GM23338 (cell line): ENCODE data around the gene NYAP1. TPM values are rescaled to one million over a fixed set of nuclear protein-coding genes. Genes with fewer than 3 reads are reported as not detected.

Experiments used
- ATAC-seq: fragments of 200-7000 bp; cut with Tn5 transposase; 3 replicates; pipeline ENCODE4 v1.9.1; 2020
- DNase-seq: peaks from one replicate; pipeline ENCODE4 v3.0.0-alpha.2; 2015; ENCODE audit warnings: low spot score
- H2AFZ ChIP-seq: fragments of 200-600 bp; sonication (generic); 2 replicates; pipeline ENCODE4 v1.8.0; 2016; ENCODE audit warnings: antibody characterized with exemption, mild to moderate bottlenecking, moderate library complexity
- H3F3A ChIP-seq: fragments of 200-600 bp; sonication (generic); replicated peaks from 2 replicates; pipeline ENCODE4 v1.8.0; 2017; ENCODE audit warnings: antibody characterized with exemption, mixed run types, low read depth
- H3K27ac ChIP-seq: fragments of 200-600 bp; sonication (generic); 2 replicates; pipeline ENCODE4 v1.6.1; 2016; ENCODE audit warnings: low read depth
- H3K27me3 ChIP-seq: fragments of 200-600 bp; sonication (generic); 2 replicates; pipeline ENCODE4 v1.8.0; 2016; ENCODE audit warnings: mild to moderate bottlenecking, mixed run types, moderate library complexity; ENCODE audit not compliant: insufficient read depth
- H3K36me3 ChIP-seq: fragments of 200-600 bp; sonication (generic); 2 replicates; pipeline ENCODE4 v1.8.0; 2016; ENCODE audit warnings: mild to moderate bottlenecking; ENCODE audit not compliant: insufficient read depth
- H3K4me1 ChIP-seq: fragments of 200-600 bp; sonication (generic); 2 replicates; pipeline ENCODE4 v1.8.0; 2016; ENCODE audit warnings: mild to moderate bottlenecking, moderate library complexity; ENCODE audit not compliant: insufficient read depth
- H3K4me2 ChIP-seq: fragments of 200-600 bp; sonication (generic); 2 replicates; pipeline ENCODE4 v1.7.1; 2017; ENCODE audit warnings: mixed run types
- H3K4me3 ChIP-seq: fragments of 200-600 bp; sonication (generic); 2 replicates; pipeline ENCODE4 v1.6.1; 2016; ENCODE audit warnings: mixed run types
- H3K79me2 ChIP-seq: fragments of 200-600 bp; sonication (generic); replicated peaks from 2 replicates; pipeline ENCODE4 v1.8.0; 2017; ENCODE audit warnings: mild to moderate bottlenecking; ENCODE audit not compliant: insufficient read depth
- H3K9me2 ChIP-seq: fragments of 200-600 bp; sonication (generic); 2 replicates; pipeline ENCODE4 v1.8.0; 2017; ENCODE audit not compliant: insufficient read depth
- H4K20me1 ChIP-seq: fragments of 200-600 bp; sonication (generic); replicated peaks from 2 replicates; pipeline ENCODE4 v1.8.0; 2017; ENCODE audit warnings: mild to moderate bottlenecking; ENCODE audit not compliant: insufficient read depth
- H3K27ac Mint-ChIP-seq: 2 replicates; pipeline ENCODE4 v1.8.0; 2020; ENCODE audit warnings: inconsistent platforms, mild to moderate bottlenecking, moderate library complexity, mixed read lengths
- H3K27me3 Mint-ChIP-seq: 3 replicates; pipeline ENCODE4 v1.8.0; 2022; ENCODE audit warnings: low read depth, mild to moderate bottlenecking, moderate library complexity, mixed read lengths, inconsistent platforms; ENCODE audit not compliant: insufficient read depth, poor library complexity
- H3K36me3 Mint-ChIP-seq: 3 replicates; pipeline ENCODE4 v1.8.0; 2021; ENCODE audit warnings: low read depth, mild to moderate bottlenecking, inconsistent platforms, moderate library complexity, mixed read lengths
- H3K4me1 Mint-ChIP-seq: 3 replicates; pipeline ENCODE4 v1.8.0; 2020; ENCODE audit warnings: mild to moderate bottlenecking, inconsistent platforms, mixed read lengths
- H3K4me3 Mint-ChIP-seq: 3 replicates; pipeline ENCODE4 v1.8.0; 2021; ENCODE audit warnings: moderate library complexity, mild to moderate bottlenecking, inconsistent platforms, mixed read lengths
- H3K9me3 Mint-ChIP-seq: 3 replicates; pipeline ENCODE4 v1.8.0; 2020; ENCODE audit warnings: moderate library complexity, mild to moderate bottlenecking, inconsistent platforms, mixed read lengths
- CTCF ChIP-seq, 2 experiments: fragments of 200-600 bp in 1 of 2; sonication (generic) in 1 of 2; conservative IDR thresholded peaks; 2 replicates each; pipeline versions ENCODE4 v1.5.1 to v1.6.1; 2016 to 2017; ENCODE audit warnings: antibody characterized with exemption in 2 of 2, low read depth in 2 of 2, mild to moderate bottlenecking in 2 of 2, moderate library complexity in 1 of 2
- ETS1 ChIP-seq: IDR thresholded peaks from 2 replicates; pipeline ENCODE4 v1.6.1; 2016; ENCODE audit warnings: antibody characterized with exemption
- EZH2 ChIP-seq: fragments of 200-600 bp; sonication (generic); IDR thresholded peaks from one replicate; pipeline ENCODE4 v1.8.0; 2017; ENCODE audit warnings: antibody characterized with exemption, mild to moderate bottlenecking, low read depth; ENCODE audit not compliant: unreplicated experiment
- JUNB ChIP-seq: IDR thresholded peaks from one replicate; pipeline ENCODE4 v1.6.1; 2016; ENCODE audit warnings: antibody characterized with exemption; ENCODE audit not compliant: unreplicated experiment
- POLR2AphosphoS5 ChIP-seq: IDR thresholded peaks from 2 replicates; pipeline ENCODE4 v1.6.1; 2016; ENCODE audit warnings: antibody characterized with exemption, low read depth
- ZNF114 ChIP-seq: fragments of 250-450 bp; sonication (Bioruptor Pico); IDR thresholded peaks from 2 replicates; pipeline ENCODE4 v1.5.0; 2020; ENCODE audit warnings: mild to moderate bottlenecking, moderate library complexity
- ZNF331 ChIP-seq: fragments of 250-450 bp; sonication (Bioruptor Pico); IDR thresholded peaks from 2 replicates; pipeline ENCODE4 v1.5.0; 2020; ENCODE audit warnings: low read depth, mild to moderate bottlenecking, moderate library complexity
- ZNF462 ChIP-seq: fragments of 250-450 bp; sonication (Bioruptor Pico); IDR thresholded peaks from 2 replicates; pipeline ENCODE4 v1.5.0; 2020; ENCODE audit warnings: mild to moderate bottlenecking, moderate library complexity
- polyA plus RNA-seq: library from polyadenylated mRNA; unstranded; fragments of >200 nt; fragmentation: Nextera tagmentation; extraction: Ambion mirVana; gene quantifications from 2 replicates; pipeline ENCODE4 v1.2.1, GENCODE V29; 2016
- total RNA-seq: library from RNA; depleted of rRNA; stranded (reverse); fragments of >200 nt; shearing (Covaris generic); gene quantifications from 2 replicates; pipeline ENCODE4 v1.2.3, GENCODE V29; 2014

NYAP1 gene
- total and polyA plus RNA-seq, 2 experiments from 2014 or later, result 0.19 to 4.9 TPM

- Mint-ChIP-seq H3K27me3 (peaks cover 4% of the 10 kb centered on the region), H3K4me3 (no peak overlapping the region; the same call in 2 of the 3 replicates), H3K9me3 (no peaks in the 10 kb centered on the region; the same call in 2 of the 3 replicates), H3K36me3 (peaks cover 5% of the 10 kb centered on the region; the same call in 1 of the 3 replicates), H3K27ac (no peak overlapping the region), H3K4me1 (peaks cover 13% of the 10 kb centered on the region; the same call in 2 of the 3 replicates)
- no peaks in the 10 kb centered on the region; the same call in 1 of the 2 replicates for H3K36me3 ChIP-seq
- peaks cover 3% of the 10 kb centered on the region; the same call in 1 of the 2 replicates for H4K20me1 ChIP-seq
- no peaks in the 10 kb centered on the region for H3K27me3 ChIP-seq
- 0 out of 2 replicates have a peak overlapping the region, but pooled peaks have one; percentile 23 for H3K4me3 ChIP-seq
- no peak overlapping the region for H3K27ac ChIP-seq
- DNase-seq, result peak; percentile 92
- H3K79me2 ChIP-seq, result no peaks in the 10 kb centered on the region
- H3F3A ChIP-seq, result no peaks in the 10 kb centered on the region; the same call in 1 of the 2 replicates
- H3K9me2 ChIP-seq, result no peaks in the 10 kb centered on the region
- H3K4me2 ChIP-seq, result no peak overlapping the region
- no peak overlapping the region for H2AFZ ChIP-seq
- peaks cover 4% of the 10 kb centered on the region; the same call in 1 of the 2 replicates for H3K4me1 ChIP-seq
- peak; percentile 85 for ATAC-seq
- peak; percentile 75 to 97 for TF ChIP-seq CTCF (conservative IDR thresholded peaks at IDR 0.05; ENCODE audit: low read depth in 2 of 2)
- no peak for TF ChIP-seq ZNF331
Measured at GRCh38 chr7:100469227-100470044, 14.3 kb upstream of the NYAP1 start.

- no peak for DNase-seq
- Mint-ChIP-seq H3K27me3 (peaks cover 6% of the 10 kb centered on the region), H3K4me1 (peaks cover 22% of the 10 kb centered on the region), H3K27ac (no peak overlapping the region), H3K9me3 (no peaks in the 10 kb centered on the region; the same call in 2 of the 3 replicates), H3K36me3 (peaks cover 5% of the 10 kb centered on the region; the same call in 1 of the 3 replicates), H3K4me3 (no peak overlapping the region)
- H3K4me1 ChIP-seq, result peaks cover 8% of the 10 kb centered on the region
- H3K27ac ChIP-seq, result no peak overlapping the region
- H2AFZ ChIP-seq, result no peak overlapping the region
- ATAC-seq, result no peak
- peaks cover 3% of the 10 kb centered on the region; the same call in 1 of the 2 replicates for H4K20me1 ChIP-seq
- H3K9me2 ChIP-seq, result no peaks in the 10 kb centered on the region
- H3K4me3 ChIP-seq, result no peak overlapping the region
- no peaks in the 10 kb centered on the region for H3K27me3 ChIP-seq
- no peaks in the 10 kb centered on the region; the same call in 1 of the 2 replicates for H3K36me3 ChIP-seq
- H3K4me2 ChIP-seq, result no peak overlapping the region
- H3K79me2 ChIP-seq, result no peaks in the 10 kb centered on the region
- no peaks in the 10 kb centered on the region; the same call in 1 of the 2 replicates for H3F3A ChIP-seq
- TF ChIP-seq CTCF (conservative IDR thresholded peaks at IDR 0.05; ENCODE audit: low read depth in 2 of 2) (no peak), ETS1 (no peak), ZNF462 (CRISPR knock-in tag) (no peak), EZH2 (no peak), ZNF114 (CRISPR knock-in tag) (no peak), POLR2AphosphoS5 (no peak), JUNB (no peak), ZNF331 (no peak)
Measured at GRCh38 chr7:100471021-100471420, 12.7 kb upstream of the NYAP1 start.
